H1 (cell line): ENCODE results near the gene L3MBTL1. TPM values are rescaled to one million over a fixed set of nuclear protein-coding genes. Genes with fewer than 3 reads are reported as not detected.

Source experiments
- CTCF ChIA-PET: fragments of 300-600 bp; sonication (Branson Sonifier 250); formaldehyde crosslinking; loops from one replicate; lab custom pipeline; 2021; ENCODE audit not compliant: partially characterized antibody; lab: Charles Lee
- POLR2A ChIA-PET: fragments of 300-600 bp; sonication (Branson Sonifier 250); formaldehyde crosslinking; loops from one replicate; lab custom pipeline; 2021; ENCODE audit warnings: inconsistent platforms; ENCODE audit not compliant: partially characterized antibody; lab: Charles Lee
- DNase-seq, 2 experiments: peaks; one replicate each; pipeline versions ENCODE4 v3.0.0 to v3.0.0-alpha.2; 2010 to 2022; ENCODE audit warnings: low spot score in 2 of 2, low read depth in 1 of 2, mixed read lengths in 1 of 2
- FAIRE-seq: peaks from 2 replicates; lab custom pipeline; 2011; peaks lifted over from hg19 to GRCh38; lab: Jason Lieb, UNC
- H2AFZ ChIP-seq: 2 replicates; pipeline ENCODE4 v1.8.1; 2012; ENCODE audit warnings: low read length, inconsistent platforms
- H2AK5ac ChIP-seq: 2 replicates; pipeline ENCODE4 v1.6.1; 2013; ENCODE audit warnings: low read depth, low read length
- H2BK120ac ChIP-seq: replicated peaks from 2 replicates; pipeline ENCODE3; 2013; ENCODE audit warnings: low read depth, low read length, inconsistent platforms
- H2BK12ac ChIP-seq: 2 replicates; pipeline ENCODE4 v1.6.1; 2013; ENCODE audit warnings: low read depth, low read length
- H2BK15ac ChIP-seq: 2 replicates; pipeline ENCODE4 v1.6.1; 2013; ENCODE audit warnings: low read length
- H2BK20ac ChIP-seq: 2 replicates; pipeline ENCODE4 v1.6.1; 2013; ENCODE audit warnings: low read length
- H2BK5ac ChIP-seq: 2 replicates; pipeline ENCODE4 v1.6.1; 2013; ENCODE audit warnings: low read depth, low read length
- H3K14ac ChIP-seq: 2 replicates; pipeline ENCODE4 v1.6.1; 2013; ENCODE audit warnings: inconsistent platforms; ENCODE audit not compliant: insufficient read length
- H3K18ac ChIP-seq: 2 replicates; pipeline ENCODE4 v1.6.1; 2013; ENCODE audit warnings: low read length; ENCODE audit errors: extremely low read depth
- H3K23ac ChIP-seq: 2 replicates; pipeline ENCODE4 v1.6.1; 2013; ENCODE audit warnings: inconsistent platforms; ENCODE audit not compliant: insufficient read length
- H3K23me2 ChIP-seq: 2 replicates; pipeline ENCODE4 v1.6.1; 2013; ENCODE audit warnings: low read depth, low read length
- H3K27ac ChIP-seq: 2 replicates; pipeline ENCODE4 v1.6.1; 2011; ENCODE audit warnings: low read depth, low read length, inconsistent platforms
- H3K27me3 ChIP-seq, 4 experiments: replicated peaks in 1 of 4; 1 replicate in 1 of 4; 2 replicates in 3 of 4; pipeline versions ENCODE4 v1.6.1 to v1.8.1; 2011 to 2013; ENCODE audit warnings: low read length in 3 of 4, mild to moderate bottlenecking in 3 of 4, inconsistent platforms in 2 of 4, mixed read lengths in 2 of 4, moderate library complexity in 1 of 4; ENCODE audit not compliant: control insufficient read depth in 3 of 4, insufficient read depth in 3 of 4; ENCODE audit errors: extremely low read depth in 1 of 4
- H3K36me3 ChIP-seq, 4 experiments: 2 replicates each; pipeline versions ENCODE4 v1.6.1 to v1.8.1; 2011 to 2013; ENCODE audit warnings: mild to moderate bottlenecking in 4 of 4, low read length in 3 of 4, moderate library complexity in 2 of 4, control low read depth in 1 of 4, inconsistent platforms in 1 of 4; ENCODE audit not compliant: insufficient read depth in 4 of 4, control insufficient read depth in 2 of 4
- H3K4ac ChIP-seq: replicated peaks from 2 replicates; pipeline ENCODE3; 2013; ENCODE audit warnings: low read length, low read depth, mixed read lengths, inconsistent platforms; ENCODE audit not compliant: insufficient read length
- H3K4me1 ChIP-seq, 4 experiments: replicated peaks in 1 of 4; 1 replicate in 1 of 4; 2 replicates in 3 of 4; pipeline versions ENCODE4 v1.6.1 to v1.8.1; 2011 to 2013; ENCODE audit warnings: low read length in 3 of 4, inconsistent platforms in 2 of 4, mixed read lengths in 1 of 4; ENCODE audit not compliant: insufficient read depth in 4 of 4, control insufficient read depth in 3 of 4
- H3K4me2 ChIP-seq, 2 experiments: 2 replicates each; pipeline versions ENCODE4 v1.6.1 to v1.8.1; 2011 to 2013; ENCODE audit warnings: low read depth in 2 of 2, low read length in 2 of 2, control low read depth in 1 of 2, inconsistent platforms in 1 of 2, mild to moderate bottlenecking in 1 of 2; ENCODE audit not compliant: insufficient read depth in 1 of 2
- H3K4me3 ChIP-seq, 4 experiments: fragments of 200-600, 300-600 bp in 1 of 4; sonication (generic), shearing (Covaris generic), sonication (Bioruptor Twin) in 1 of 4; 2 replicates each; pipeline versions ENCODE4 v1.5.1 to v1.8.1; 2011 to 2016; ENCODE audit warnings: low read length in 4 of 4, low read depth in 3 of 4, control low read depth in 2 of 4, inconsistent platforms in 2 of 4, mild to moderate bottlenecking in 2 of 4, mixed read lengths in 1 of 4, moderate library complexity in 1 of 4; ENCODE audit not compliant: insufficient read depth in 2 of 4; ENCODE audit errors: extremely low read depth in 1 of 4
- H3K56ac ChIP-seq: replicated peaks from 2 replicates; pipeline ENCODE3; 2013; ENCODE audit warnings: low read depth, mild to moderate bottlenecking, mixed read lengths, low read length, inconsistent platforms; ENCODE audit not compliant: insufficient read length
- H3K79me1 ChIP-seq: 2 replicates; pipeline ENCODE4 v1.6.1; 2013; ENCODE audit warnings: low read depth, low read length, control low read depth
- H3K79me2 ChIP-seq, 2 experiments: 2 replicates each; pipeline versions ENCODE4 v1.6.1 to v1.8.1; 2012 to 2013; ENCODE audit warnings: low read length in 2 of 2, mild to moderate bottlenecking in 2 of 2, inconsistent platforms in 1 of 2; ENCODE audit not compliant: insufficient read depth in 2 of 2, control insufficient read depth in 1 of 2
- H3K9ac ChIP-seq, 4 experiments: replicated peaks in 1 of 4; 1 replicate in 1 of 4; 2 replicates in 3 of 4; pipeline versions ENCODE4 v1.6.1 to v1.8.1; 2011 to 2013; ENCODE audit warnings: low read depth in 3 of 4, low read length in 3 of 4, control low read depth in 2 of 4, mild to moderate bottlenecking in 2 of 4, moderate library complexity in 2 of 4, inconsistent platforms in 1 of 4; ENCODE audit errors: extremely low read depth in 1 of 4
- H3K9me3 ChIP-seq, 2 experiments: 2 replicates each; pipeline versions ENCODE4 v1.6.1 to v1.8.1; 2012 to 2013; ENCODE audit warnings: mild to moderate bottlenecking in 2 of 2, moderate library complexity in 2 of 2, control low read depth in 1 of 2, inconsistent platforms in 1 of 2, low read depth in 1 of 2, low read length in 1 of 2, mixed read lengths in 1 of 2; ENCODE audit not compliant: insufficient read depth in 2 of 2
- H4K20me1 ChIP-seq, 2 experiments: replicated peaks in 1 of 2; 2 replicates each; pipeline versions ENCODE3 to v1.8.1; 2011 to 2013; ENCODE audit warnings: inconsistent platforms in 2 of 2, low read length in 2 of 2, mild to moderate bottlenecking in 1 of 2; ENCODE audit not compliant: insufficient read depth in 2 of 2, control insufficient read depth in 1 of 2
- H4K5ac ChIP-seq: 2 replicates; pipeline ENCODE4 v1.6.1; 2013; ENCODE audit warnings: low read length, low read depth, mixed read lengths, inconsistent platforms; ENCODE audit not compliant: insufficient read length
- H4K8ac ChIP-seq: 2 replicates; pipeline ENCODE4 v1.8.0; 2013; ENCODE audit warnings: mild to moderate bottlenecking, moderate library complexity, low read length, inconsistent platforms; ENCODE audit not compliant: insufficient read depth; ENCODE audit errors: extremely low read depth
- H4K91ac ChIP-seq: replicated peaks from 2 replicates; pipeline ENCODE3; 2013; ENCODE audit warnings: low read length, mixed read lengths, inconsistent platforms; ENCODE audit not compliant: insufficient read length
- CBX5 ChIP-seq: fragments of 300-800, 300-1000 bp; sonication (generic); IDR thresholded peaks from 2 replicates; pipeline ENCODE4 v1.7.1; 2016; ENCODE audit warnings: antibody characterized with exemption, low read length, low read depth
- CBX8 ChIP-seq: fragments of 300-800, 300-1000 bp; sonication (generic); IDR thresholded peaks from 2 replicates; pipeline ENCODE4 v1.7.1; 2016; ENCODE audit warnings: low read depth, low read length, borderline replicate concordance
- CREB1 ChIP-seq: IDR thresholded peaks from 2 replicates; pipeline ENCODE4 v1.6.1; 2012; ENCODE audit warnings: inconsistent platforms
- EZH2 ChIP-seq: fragments of 200-600 bp; sonication (generic); IDR thresholded peaks from 2 replicates; pipeline ENCODE4 v1.7.1; 2012; ENCODE audit warnings: low read depth, mild to moderate bottlenecking, moderate library complexity, low read length, inconsistent platforms; ENCODE audit not compliant: severe bottlenecking
- FOSL1 ChIP-seq: IDR thresholded peaks from 2 replicates; pipeline ENCODE4 v1.6.1; 2011; ENCODE audit warnings: mild to moderate bottlenecking, low read depth, low read length, moderate library complexity; ENCODE audit not compliant: insufficient read depth
- RBBP5 ChIP-seq: IDR thresholded peaks from 2 replicates; pipeline ENCODE4 v1.7.1; 2012; ENCODE audit warnings: low read depth, mild to moderate bottlenecking, inconsistent platforms, low read length, moderate library complexity, borderline replicate concordance
- RFX5 ChIP-seq: IDR thresholded peaks from 2 replicates; pipeline ENCODE4 v1.6.1; 2011; ENCODE audit warnings: low read depth, low read length, improper control_type of control experiment, borderline replicate concordance
- RXRA ChIP-seq: IDR thresholded peaks from 2 replicates; pipeline ENCODE4 v1.6.1; 2011; ENCODE audit warnings: low read depth, mild to moderate bottlenecking, low read length, moderate library complexity; ENCODE audit not compliant: insufficient read depth
- SAP30 ChIP-seq: fragments of 300-600 bp; sonication (generic); IDR thresholded peaks from 2 replicates; pipeline ENCODE4 v1.7.1; 2012; ENCODE audit warnings: low read length, moderate library complexity, mild to moderate bottlenecking, inconsistent platforms; ENCODE audit not compliant: insufficient read depth, insufficient replicate concordance
- ZNF274 ChIP-seq: IDR thresholded peaks from 2 replicates; pipeline ENCODE4 v1.7.0; 2012; ENCODE audit warnings: low read length, borderline replicate concordance; ENCODE audit errors: extremely low read depth
- polyA plus RNA-seq, 7 experiments: library from polyadenylated mRNA; depleted of rRNA in 3 of 7; stranded (reverse) in 5 of 7; unstranded in 2 of 7; fragments of >200 nt in 5 of 7; fragments of 200-250 nt in 2 of 7; gene quantifications; 1 replicate in 5 of 7; 2 replicates in 1 of 7; 4 replicates in 1 of 7; pipeline versions ENCODE4 v1.2.1 to v1.2.3, GENCODE V29; 2011 to 2013; ENCODE audit warnings: missing spikeins in 2 of 7, mixed read lengths in 2 of 7
- total RNA-seq: library from RNA; stranded (reverse); fragmentation: NEBNext Ultra II Directional; extraction: Animal tissue kit (Norgen Biotek cat#: 25700); gene quantifications from 2 replicates; pipeline ENCODE4 v1.2.1, GENCODE V29; 2021
- TF ChIP-seq, protein P1 (sequence below): IDR thresholded peaks from 2 replicates; pipeline ENCODE4 v1.6.1; 2011; ENCODE audit warnings: low read depth, mild to moderate bottlenecking, low read length; ENCODE audit not compliant: insufficient read depth
- TF ChIP-seq, protein P2 (sequence below): IDR thresholded peaks from 2 replicates; pipeline ENCODE4 v1.6.1; 2012; ENCODE audit warnings: low read length, inconsistent platforms

L3MBTL1 gene
- total and polyA plus RNA-seq, 2 of the 8 experiments (the other 6 are each of a cell fraction or from before 2014, with no cell fraction given), result 11.9 to 17.0 TPM

DNA sequence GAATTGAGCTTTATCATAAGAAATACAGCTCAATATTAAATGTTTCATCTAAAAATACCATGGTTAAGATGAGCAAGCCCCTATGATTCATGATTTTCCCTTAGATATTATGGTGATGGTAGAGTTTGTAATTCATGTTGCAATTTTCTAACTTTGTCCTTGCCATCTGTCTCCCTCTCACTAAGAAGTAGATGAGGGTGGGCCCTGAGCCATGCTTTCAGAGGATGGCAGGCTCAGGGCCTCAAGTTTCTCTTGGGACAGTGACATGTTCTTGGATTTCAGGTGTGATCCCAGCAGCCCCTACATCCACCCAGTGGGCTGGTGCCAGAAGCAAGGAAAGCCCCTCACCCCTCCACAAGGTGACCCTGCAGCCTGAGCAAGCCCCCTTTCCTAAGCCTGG, 25.6 kb downstream of the L3MBTL1 start:
- Histone ChIP-seq H3K14ac (no peak overlapping the region), H3K23me2 (no peaks in the 10 kb centered on the region), H4K20me1 (peaks cover 4% of the 10 kb centered on the region in 2 experiments), H2BK20ac (no peak overlapping the region), H3K79me1 (no peaks in the 10 kb centered on the region), H2BK12ac (no peak overlapping the region), H3K4me1 (no peaks in the 10 kb centered on the region), H3K4ac (no peak overlapping the region), H2AK5ac (no peak overlapping the region), H3K9me3 (no peaks in the 10 kb centered on the region), H3K36me3 (peaks cover 0 to 6% (median 3%) of the 10 kb centered on the region in 4 experiments; a peak in 2 of 8 replicates), H3K56ac (no peak overlapping the region), H3K27me3 (no peaks in the 10 kb centered on the region), H3K9ac (no peak overlapping the region), H2BK5ac (no peak overlapping the region), H3K23ac (no peak overlapping the region), H3K27ac (no peak overlapping the region; the same call in 1 of the 2 replicates), H3K79me2 (no peaks in the 10 kb centered on the region), H3K4me2 (no peak overlapping the region), H2AFZ (no peak overlapping the region), H4K5ac (no peak overlapping the region), H3K4me3 (no peak overlapping the region), H2BK15ac (no peak overlapping the region), H3K18ac (no peak overlapping the region), H4K8ac (no peak overlapping the region), H4K91ac (no peak overlapping the region), H2BK120ac (no peak overlapping the region)
- DNase-seq (no peak), FAIRE-seq (no peak)
- CTCF ChIA-PET, result interaction anchor here (0.6 to 1.3 kb wide), 3 partner anchors 17 to 87 kb away, joined by 3 to 4 read pairs (median 3); partner anchors contain the start of gene IFT52
- POLR2A ChIA-PET, result no interaction called here
- no peak for TF ChIP-seq RBBP5
- TF ChIP-seq, protein P1, sequence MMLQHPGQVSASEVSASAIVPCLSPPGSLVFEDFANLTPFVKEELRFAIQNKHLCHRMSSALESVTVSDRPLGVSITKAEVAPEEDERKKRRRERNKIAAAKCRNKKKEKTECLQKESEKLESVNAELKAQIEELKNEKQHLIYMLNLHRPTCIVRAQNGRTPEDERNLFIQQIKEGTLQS, result no peak
- TF ChIP-seq, protein P2, sequence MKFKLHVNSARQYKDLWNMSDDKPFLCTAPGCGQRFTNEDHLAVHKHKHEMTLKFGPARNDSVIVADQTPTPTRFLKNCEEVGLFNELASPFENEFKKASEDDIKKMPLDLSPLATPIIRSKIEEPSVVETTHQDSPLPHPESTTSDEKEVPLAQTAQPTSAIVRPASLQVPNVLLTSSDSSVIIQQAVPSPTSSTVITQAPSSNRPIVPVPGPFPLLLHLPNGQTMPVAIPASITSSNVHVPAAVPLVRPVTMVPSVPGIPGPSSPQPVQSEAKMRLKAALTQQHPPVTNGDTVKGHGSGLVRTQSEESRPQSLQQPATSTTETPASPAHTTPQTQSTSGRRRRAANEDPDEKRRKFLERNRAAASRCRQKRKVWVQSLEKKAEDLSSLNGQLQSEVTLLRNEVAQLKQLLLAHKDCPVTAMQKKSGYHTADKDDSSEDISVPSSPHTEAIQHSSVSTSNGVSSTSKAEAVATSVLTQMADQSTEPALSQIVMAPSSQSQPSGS, result no peak
- TF ChIP-seq FOSL1, result no peak
- no peak for TF ChIP-seq CREB1
- TF ChIP-seq RXRA, result no peak
- no peak for TF ChIP-seq ZNF274
- TF ChIP-seq SAP30, result no peak
- TF ChIP-seq CBX5, result no peak
- TF ChIP-seq EZH2, result no peak
- TF ChIP-seq RFX5, result no peak
- TF ChIP-seq CBX8, result no peak
